Amygdala (tissue), 56 donors: ENCODE results near the gene MTFR1L.

Source experiments
- DNase-seq, 56 donors: peaks; one replicate each; lab custom pipeline; 2025; lab: John Stamatoyannopoulos, UW

Gene MTFR1L

GRCh38 chr1:25787760-25788166 lies 32.0 kb upstream of the MTFR1L start:
- DNase-seq: no peak

- DNase-seq: no peak
Observed at GRCh38 chr1:25790472-25790871, 29.3 kb upstream of the MTFR1L start.

- no peak for DNase-seq
Observed at GRCh38 chr1:25792115-25792514, 27.6 kb upstream of the MTFR1L start.

GRCh38 chr1:25793585-25794170 lies 26.1 kb upstream of the MTFR1L start:
- no peak for DNase-seq

GRCh38 chr1:25794325-25794724 lies 25.4 kb upstream of the MTFR1L start:
- no peak for DNase-seq

GRCh38 chr1:25795211-25795610 lies 24.5 kb upstream of the MTFR1L start:
- DNase-seq: no peak

GRCh38 chr1:25795946-25796810 lies 23.6 kb upstream of the MTFR1L start:
- peak in 5 of 56 donors; percentile 27 to 54 (median 44) for DNase-seq

GRCh38 chr1:25796811-25797458 lies 22.8 kb upstream of the MTFR1L start:
- DNase-seq: peak in 52 of 56 donors; percentile 8 to 87 (median 46)

GRCh38 chr1:25797939-25798338 lies 21.8 kb upstream of the MTFR1L start:
- peak in 1 of 56 donors; percentile 12 for DNase-seq

GRCh38 chr1:25798666-25799351 lies 20.9 kb upstream of the MTFR1L start:
- DNase-seq: no peak

- peak in 1 of 56 donors; percentile 30 for DNase-seq
Observed at GRCh38 chr1:25799352-25799934, 20.3 kb upstream of the MTFR1L start.

- peak in 23 of 56 donors; percentile 14 to 58 (median 31) for DNase-seq
Observed at GRCh38 chr1:25799935-25800702, 19.6 kb upstream of the MTFR1L start, which contains the start of gene SELENON. TSS of gene SELENON (plus strand) at chr1:25800193. CDS start at chr1:25800231, 38 bp downstream.

GRCh38 chr1:25800703-25801377 lies 18.9 kb upstream of the MTFR1L start:
- DNase-seq: peak in 4 of 56 donors; percentile 12 to 35 (median 26)

- no peak for DNase-seq
Observed at GRCh38 chr1:25802915-25803314, 16.8 kb upstream of the MTFR1L start.

- no peak for DNase-seq
Observed at GRCh38 chr1:25803368-25803767, 16.4 kb upstream of the MTFR1L start.

GRCh38 chr1:25804244-25804963 lies 15.3 kb upstream of the MTFR1L start:
- DNase-seq: no peak

GRCh38 chr1:25804964-25805862 lies 14.5 kb upstream of the MTFR1L start:
- DNase-seq: no peak
